Measurements from ENCODE around the gene NXF1. TPM values are rescaled to one million over a fixed set of nuclear protein-coding genes. Genes with fewer than 3 reads are reported as not detected.

NXF1 gene
- total and polyA plus RNA-seq, 2 of the 8 experiments (the other 6 are each of a cell fraction or from before 2014, with no cell fraction given) = 48.1 to 49.8 TPM

DNA sequence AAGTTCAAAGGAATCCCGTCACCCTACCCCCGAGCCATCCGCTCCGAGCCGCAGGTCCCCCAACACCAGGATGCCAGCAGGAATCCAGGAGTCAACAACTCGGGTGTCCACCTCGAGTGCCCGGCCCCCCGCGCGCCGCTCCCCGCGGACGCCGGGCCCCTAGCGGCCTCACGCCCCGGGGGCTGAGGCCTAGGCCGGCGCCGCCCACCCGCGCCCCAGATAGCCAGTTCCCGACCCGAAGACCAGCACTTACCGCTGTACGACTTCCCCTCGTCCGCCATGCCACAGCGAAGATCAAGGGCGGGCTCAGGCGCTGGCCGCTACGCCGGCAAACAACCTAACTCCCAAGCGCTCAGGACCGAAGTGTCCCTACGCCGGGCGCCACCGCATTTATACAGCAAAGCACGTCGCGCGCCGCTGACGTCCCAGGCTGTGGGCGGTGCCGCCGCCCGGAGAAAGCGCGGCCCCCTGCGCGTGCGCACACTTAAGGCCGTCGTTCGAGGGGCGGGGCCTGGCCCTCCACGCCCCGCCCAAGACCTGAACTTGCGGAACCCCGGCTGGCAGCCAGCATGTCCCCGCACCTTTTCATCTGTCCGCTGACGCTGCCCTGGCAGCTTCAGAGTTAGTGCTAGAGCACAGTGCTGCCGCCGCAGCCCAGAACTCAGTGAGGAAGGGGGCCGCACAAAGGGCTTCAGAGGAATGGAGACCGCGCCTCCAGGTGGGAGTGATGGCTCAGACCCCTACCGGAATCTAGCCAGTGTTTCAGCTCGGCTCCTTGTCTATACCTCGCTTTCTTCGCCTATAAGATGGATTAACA is at the start of gene NXF1 (continued):
- TF ChIP-seq TBP (IDR thresholded peaks at IDR 0.05; ENCODE audit: low read depth, low read length) (peak; percentile 99), SIN3A (conservative IDR thresholded peaks at IDR 0.05 in 1 of 2, IDR thresholded peaks at IDR 0.05 in 1 of 2; ENCODE audit: low read depth in 1 of 2, low read length in 2 of 2) (peak; percentile 12 to 93; a peak in 3 of 4 replicates), RBBP5 (IDR thresholded peaks at IDR 0.05; ENCODE audit: borderline replicate concordance, low read depth, low read length) (0 out of 2 replicates have a peak, but pooled peaks have one; percentile 55), POLR2AphosphoS5 (IDR thresholded peaks at IDR 0.05; ENCODE audit: low read depth, low read length) (peak; percentile 100), CHD1 (IDR thresholded peaks at IDR 0.05; ENCODE audit: low read depth, low read length) (no peak), ASH2L (IDR thresholded peaks at IDR 0.05; ENCODE audit: low read length) (no peak), SIRT6 (IDR thresholded peaks at IDR 0.05; ENCODE audit: low read length) (no peak), BRCA1 (IDR thresholded peaks at IDR 0.05; ENCODE audit: low read depth, low read length) (no peak), FOSL1 (IDR thresholded peaks at IDR 0.05; ENCODE audit: insufficient read depth, low read depth, low read length) (no peak), HDAC2 (IDR thresholded peaks at IDR 0.05; ENCODE audit: borderline replicate concordance in 1 of 2, low read depth in 2 of 2, low read length in 2 of 2) (no peak; a peak in 1 of 4 replicates), TEAD4 (IDR thresholded peaks at IDR 0.05; ENCODE audit: low read depth, low read length) (no peak), EGR1 (IDR thresholded peaks at IDR 0.05; ENCODE audit: borderline replicate concordance, low read depth, low read length) (peak; percentile 65; the same call in 1 of the 2 replicates), SRF (IDR thresholded peaks at IDR 0.05; ENCODE audit: low read depth, low read length) (peak; percentile 76), TAF1 (IDR thresholded peaks at IDR 0.05; ENCODE audit: low read depth, low read length) (peak; percentile 100), SAP30 (IDR thresholded peaks at IDR 0.05; ENCODE audit: insufficient read depth, insufficient replicate concordance, low read length) (no peak), RXRA (IDR thresholded peaks at IDR 0.05; ENCODE audit: insufficient read depth, low read depth, low read length) (no peak), BCL11A (IDR thresholded peaks at IDR 0.05; ENCODE audit: low read depth in 2 of 2, low read length in 2 of 2) (no peak), CEBPB (IDR thresholded peaks at IDR 0.05; ENCODE audit: low read depth, low read length) (no peak), SP4 (IDR thresholded peaks at IDR 0.05; ENCODE audit: low read length) (no peak)
- TF ChIP-seq, protein P1, sequence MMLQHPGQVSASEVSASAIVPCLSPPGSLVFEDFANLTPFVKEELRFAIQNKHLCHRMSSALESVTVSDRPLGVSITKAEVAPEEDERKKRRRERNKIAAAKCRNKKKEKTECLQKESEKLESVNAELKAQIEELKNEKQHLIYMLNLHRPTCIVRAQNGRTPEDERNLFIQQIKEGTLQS (IDR thresholded peaks at IDR 0.05; ENCODE audit: insufficient read depth, low read depth, low read length) = peak; percentile 86
- TF ChIP-seq, protein P2, sequence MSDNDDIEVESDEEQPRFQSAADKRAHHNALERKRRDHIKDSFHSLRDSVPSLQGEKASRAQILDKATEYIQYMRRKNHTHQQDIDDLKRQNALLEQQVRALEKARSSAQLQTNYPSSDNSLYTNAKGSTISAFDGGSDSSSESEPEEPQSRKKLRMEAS (IDR thresholded peaks at IDR 0.05) = 0 out of 2 replicates have a peak, but pooled peaks have one; percentile 52
- TF ChIP-seq, protein P3, sequence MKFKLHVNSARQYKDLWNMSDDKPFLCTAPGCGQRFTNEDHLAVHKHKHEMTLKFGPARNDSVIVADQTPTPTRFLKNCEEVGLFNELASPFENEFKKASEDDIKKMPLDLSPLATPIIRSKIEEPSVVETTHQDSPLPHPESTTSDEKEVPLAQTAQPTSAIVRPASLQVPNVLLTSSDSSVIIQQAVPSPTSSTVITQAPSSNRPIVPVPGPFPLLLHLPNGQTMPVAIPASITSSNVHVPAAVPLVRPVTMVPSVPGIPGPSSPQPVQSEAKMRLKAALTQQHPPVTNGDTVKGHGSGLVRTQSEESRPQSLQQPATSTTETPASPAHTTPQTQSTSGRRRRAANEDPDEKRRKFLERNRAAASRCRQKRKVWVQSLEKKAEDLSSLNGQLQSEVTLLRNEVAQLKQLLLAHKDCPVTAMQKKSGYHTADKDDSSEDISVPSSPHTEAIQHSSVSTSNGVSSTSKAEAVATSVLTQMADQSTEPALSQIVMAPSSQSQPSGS (IDR thresholded peaks at IDR 0.05; ENCODE audit: low read length) = no peak

All from H1 (cell line).